NCI-H748 treated with DMSO at 0.1 percent for 48 hours (cell line): ENCODE data around the gene MPDZ.

ENCODE experiments used
- DNase-seq: peaks from one replicate; lab custom pipeline; 2025; lab: John Stamatoyannopoulos, UW

MPDZ gene, protein sequence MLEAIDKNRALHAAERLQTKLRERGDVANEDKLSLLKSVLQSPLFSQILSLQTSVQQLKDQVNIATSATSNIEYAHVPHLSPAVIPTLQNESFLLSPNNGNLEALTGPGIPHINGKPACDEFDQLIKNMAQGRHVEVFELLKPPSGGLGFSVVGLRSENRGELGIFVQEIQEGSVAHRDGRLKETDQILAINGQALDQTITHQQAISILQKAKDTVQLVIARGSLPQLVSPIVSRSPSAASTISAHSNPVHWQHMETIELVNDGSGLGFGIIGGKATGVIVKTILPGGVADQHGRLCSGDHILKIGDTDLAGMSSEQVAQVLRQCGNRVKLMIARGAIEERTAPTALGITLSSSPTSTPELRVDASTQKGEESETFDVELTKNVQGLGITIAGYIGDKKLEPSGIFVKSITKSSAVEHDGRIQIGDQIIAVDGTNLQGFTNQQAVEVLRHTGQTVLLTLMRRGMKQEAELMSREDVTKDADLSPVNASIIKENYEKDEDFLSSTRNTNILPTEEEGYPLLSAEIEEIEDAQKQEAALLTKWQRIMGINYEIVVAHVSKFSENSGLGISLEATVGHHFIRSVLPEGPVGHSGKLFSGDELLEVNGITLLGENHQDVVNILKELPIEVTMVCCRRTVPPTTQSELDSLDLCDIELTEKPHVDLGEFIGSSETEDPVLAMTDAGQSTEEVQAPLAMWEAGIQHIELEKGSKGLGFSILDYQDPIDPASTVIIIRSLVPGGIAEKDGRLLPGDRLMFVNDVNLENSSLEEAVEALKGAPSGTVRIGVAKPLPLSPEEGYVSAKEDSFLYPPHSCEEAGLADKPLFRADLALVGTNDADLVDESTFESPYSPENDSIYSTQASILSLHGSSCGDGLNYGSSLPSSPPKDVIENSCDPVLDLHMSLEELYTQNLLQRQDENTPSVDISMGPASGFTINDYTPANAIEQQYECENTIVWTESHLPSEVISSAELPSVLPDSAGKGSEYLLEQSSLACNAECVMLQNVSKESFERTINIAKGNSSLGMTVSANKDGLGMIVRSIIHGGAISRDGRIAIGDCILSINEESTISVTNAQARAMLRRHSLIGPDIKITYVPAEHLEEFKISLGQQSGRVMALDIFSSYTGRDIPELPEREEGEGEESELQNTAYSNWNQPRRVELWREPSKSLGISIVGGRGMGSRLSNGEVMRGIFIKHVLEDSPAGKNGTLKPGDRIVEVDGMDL (N-terminal part only)

DNA sequence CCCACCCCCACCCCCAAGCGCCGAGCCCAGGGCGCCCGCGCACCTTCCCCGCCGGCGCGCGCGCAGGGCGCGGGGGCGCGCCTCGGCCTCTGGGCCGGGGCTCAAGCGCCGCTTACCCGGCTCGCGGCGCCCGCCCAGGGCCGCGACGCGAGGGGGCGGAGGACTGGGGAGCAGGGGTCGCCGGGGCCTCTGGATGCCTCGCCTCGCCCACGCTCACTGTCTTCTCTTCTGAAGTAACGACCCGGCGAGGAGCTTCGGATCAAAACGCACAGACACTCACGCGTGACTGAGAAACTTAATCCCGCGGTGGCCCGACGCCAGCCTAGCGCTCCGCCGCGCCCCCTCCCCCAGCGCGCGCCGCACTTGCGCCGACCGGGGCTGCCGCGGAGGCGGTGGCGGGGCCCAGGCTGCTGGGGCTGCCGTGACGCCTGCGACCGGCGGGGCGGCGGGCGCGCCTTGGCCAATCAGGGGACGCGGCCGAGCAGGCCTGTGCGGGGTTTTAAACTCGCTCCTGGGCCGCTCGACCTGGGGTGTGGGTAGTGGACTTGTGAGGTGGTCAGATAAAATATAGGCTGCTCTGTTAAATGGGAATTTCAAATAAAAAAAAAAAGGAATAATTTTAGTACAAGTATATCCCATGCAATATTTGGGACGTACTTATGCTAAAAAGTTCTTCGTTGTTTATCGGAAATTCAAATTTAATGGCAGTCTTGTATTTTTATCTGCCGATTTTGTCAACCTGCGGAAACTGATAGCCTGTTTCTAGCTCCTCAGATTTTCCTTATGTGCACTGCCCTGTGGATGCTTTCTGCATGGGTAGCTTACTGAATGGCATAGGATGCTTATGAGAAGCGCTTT lies at the start of gene MPDZ:
MPDZ (minus strand) TSS at position 409 of the 858 bp plus-strand sequence. CDS start 29,377 bp downstream, outside the sequence.
- DNase-seq = peak; percentile 34

DNA sequence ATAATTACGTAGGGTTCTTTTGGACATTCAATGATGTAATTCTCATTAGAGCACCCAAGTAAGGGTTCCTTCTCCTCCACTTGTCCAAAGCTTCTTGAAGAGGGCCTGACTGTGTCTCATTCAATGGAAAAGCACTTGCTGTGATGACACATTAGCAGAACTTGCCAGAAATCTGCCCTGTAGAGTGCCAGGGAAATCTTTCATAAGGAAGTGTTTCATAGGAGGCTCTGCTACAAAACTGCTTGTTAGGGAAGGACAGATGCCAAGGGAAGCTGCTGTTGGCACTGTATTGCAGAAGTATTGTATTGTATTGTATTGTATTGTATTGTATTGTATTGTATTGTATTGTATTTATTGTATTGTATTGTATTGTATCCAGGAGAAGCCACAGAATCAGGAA lies 45.5 kb upstream of the MPDZ start:
- DNase-seq = no peak

DNA sequence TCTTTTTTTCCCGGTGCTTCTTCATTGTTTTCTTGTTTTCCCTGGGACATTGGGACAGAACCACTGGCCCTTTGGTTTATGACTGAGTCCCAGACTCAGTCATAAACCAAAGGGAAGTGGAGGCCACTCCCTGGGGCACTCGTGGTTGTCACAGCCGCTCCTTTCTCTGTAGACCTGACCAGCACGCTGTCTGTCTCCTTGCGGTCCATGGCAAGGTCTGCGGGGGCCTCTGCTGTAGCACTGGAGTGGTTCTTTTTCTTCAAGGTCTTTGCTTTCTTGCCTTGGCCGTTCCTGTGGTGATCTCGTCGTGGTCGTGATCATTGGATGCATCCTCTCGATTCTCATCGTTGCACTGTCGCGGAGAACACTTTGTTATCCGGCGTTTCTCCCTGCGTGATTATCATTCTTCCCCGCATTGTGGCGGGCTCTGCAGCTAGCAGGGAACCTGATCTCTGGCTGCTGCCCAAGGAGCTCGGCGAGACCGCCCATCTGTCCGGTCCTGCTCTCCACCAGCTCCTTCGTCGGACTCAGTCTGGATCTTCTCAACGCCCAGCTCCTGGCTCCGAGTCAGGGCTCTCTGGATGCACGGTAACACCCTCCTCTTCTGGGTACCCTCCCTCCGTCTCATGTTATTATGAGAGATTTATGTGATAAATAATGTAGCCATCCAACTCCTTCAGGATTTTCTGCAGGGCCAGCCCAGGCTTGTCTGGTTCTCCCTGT lies 43.5 kb upstream of the MPDZ start:
- DNase-seq = no peak

DNA sequence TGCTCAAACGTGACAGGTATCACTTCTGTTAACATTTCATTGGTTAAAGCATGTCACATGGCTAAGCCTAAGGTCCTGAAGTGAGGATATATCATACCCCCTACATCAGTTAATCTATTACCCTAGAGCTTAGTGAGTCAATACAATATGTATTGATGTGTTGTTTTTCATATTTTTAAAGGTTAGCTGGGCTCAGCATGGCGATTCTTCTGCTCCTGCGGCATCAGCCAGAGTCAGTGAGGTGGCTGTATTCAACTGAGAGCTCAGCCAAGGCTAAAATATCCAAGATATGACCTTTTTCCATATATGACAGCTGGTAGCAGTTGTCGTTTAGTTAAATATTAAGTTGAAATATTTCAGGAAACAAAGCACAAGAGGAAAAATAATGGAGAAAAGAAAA lies 38.5 kb upstream of the MPDZ start:
- no peak for DNase-seq

DNA sequence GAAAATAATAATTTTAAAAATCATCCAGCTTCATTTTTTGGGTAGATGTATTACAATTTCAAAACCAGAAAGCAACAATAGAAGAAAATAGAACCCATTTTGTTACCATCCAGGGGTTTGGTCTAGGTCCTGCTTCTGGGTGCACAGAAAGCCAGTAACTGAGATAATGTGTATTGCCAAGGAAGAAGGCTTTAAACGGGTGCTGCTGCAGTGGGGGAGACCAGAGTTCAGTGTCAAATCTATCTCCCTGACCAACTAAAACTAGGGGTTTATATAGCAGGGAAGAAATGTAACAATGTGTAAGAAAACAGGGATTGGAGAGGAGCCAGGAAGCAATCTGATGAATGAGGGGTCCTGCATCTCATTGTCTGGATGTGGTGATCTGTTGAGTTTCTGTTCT lies 17.5 kb upstream of the MPDZ start:
- no peak for DNase-seq

DNA sequence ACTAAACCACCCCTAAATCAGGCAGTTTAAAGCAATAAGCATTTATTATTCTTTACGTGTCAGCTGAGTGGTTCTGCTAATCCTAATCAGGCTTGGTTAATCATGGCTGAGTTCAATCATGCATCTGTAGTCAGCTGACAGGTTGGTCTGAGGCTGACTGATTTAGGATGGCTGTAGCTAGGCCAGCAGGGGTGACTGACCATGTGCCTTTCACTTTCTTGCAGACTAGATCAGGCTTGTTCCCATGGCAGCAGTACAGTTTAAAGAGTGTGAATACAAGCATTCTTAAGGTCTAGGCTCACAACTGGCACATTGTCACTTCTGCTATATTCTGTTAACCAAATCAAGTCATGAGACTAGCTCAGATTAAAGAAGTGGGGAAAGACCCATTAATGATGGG lies 16.1 kb upstream of the MPDZ start:
- DNase-seq = no peak

DNA sequence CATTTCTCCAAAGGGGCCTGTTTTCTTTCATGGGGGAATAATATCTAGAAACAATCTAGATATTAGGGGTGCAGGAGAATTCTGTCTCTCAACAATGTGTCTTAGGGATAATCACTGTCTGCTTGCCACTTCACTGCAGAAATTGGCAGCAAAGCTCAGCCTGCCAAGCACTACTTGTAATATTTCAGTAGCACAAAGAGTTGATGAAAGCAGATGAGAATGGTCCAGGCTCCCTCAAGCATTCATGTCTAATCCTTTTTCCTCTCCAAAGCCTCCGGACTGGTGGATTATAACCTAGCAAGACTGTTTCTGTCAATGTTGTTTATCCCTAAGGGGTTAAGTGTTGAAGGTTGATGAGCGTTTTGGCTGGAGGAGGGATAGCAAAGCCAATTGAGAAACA lies 13.3 kb upstream of the MPDZ start:
- DNase-seq = no peak

DNA sequence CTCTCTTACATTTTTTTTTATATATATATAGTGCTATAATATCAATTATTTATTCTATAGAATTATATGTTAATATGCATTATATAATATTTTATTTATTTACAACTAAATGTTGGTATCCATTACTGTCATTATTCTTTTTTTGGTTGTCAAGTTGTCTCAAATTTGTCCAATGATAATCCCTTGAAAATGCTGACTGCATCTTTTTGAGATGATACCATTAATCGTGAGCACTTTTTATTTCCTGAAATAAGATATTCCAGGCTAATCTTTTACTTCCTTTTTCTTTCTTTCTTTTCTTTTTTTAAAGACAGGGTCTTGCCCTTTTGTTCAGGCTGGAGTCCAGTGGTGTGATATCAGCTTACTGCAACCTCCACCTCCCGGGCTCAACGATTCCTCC lies 12.7 kb upstream of the MPDZ start:
- no peak for DNase-seq

DNA sequence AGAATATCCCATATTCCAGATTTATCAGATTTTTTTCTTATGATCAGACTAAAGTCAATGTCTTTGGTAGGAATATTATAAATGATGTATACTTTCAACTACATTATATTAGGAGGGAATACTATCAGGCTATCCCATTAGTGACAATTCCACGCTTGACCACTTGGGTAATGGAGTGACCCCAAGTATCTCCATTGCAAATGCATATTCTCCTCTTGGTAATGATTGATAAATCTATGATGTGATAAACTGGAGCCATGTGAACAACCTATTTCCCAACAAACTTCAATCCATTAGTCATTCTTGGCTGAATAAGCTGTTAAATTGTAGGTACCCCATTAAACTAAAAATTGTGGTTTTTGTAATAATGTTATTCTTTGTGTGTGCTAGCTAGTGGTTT lies 12.2 kb upstream of the MPDZ start:
- no peak for DNase-seq

DNA sequence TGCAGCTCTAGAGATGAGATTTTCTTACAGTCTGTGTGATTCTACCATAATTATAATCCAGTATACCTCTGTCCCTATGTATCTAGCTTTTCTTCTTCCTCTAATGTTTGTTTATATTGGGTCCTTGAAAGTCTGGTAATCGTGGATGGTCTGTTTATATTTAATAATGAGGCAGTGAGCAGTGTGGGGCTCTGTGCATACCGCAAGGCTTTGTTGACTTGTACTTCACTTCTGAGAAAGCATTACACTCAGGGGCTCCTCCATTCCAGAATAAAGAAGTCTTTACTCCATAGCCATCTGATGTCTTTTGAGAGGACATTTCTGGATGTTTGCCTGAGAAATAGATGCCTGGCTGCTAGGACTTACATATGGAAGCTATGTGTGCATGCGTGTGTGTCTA lies 4.5 kb upstream of the MPDZ start:
- no peak for DNase-seq

DNA sequence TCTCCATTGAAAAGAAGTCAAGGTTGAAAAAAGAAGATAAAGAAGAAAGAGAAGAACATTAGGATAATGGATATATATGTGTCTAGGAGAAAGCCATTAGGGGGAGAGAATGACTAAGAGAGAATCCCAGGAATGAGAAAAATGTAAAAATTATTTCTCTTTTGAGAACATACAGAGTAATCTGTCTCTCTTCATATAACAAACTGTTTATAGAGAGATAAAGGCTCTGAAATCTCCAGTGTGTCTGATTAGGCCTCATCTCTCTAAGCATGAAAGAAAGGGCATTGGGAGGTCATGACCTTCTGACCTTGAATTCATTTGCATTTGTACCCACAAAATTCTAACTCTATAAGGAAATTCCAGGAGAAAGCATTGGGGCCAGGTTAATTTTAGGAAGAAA lies 3.5 kb upstream of the MPDZ start:
- DNase-seq = no peak

DNA sequence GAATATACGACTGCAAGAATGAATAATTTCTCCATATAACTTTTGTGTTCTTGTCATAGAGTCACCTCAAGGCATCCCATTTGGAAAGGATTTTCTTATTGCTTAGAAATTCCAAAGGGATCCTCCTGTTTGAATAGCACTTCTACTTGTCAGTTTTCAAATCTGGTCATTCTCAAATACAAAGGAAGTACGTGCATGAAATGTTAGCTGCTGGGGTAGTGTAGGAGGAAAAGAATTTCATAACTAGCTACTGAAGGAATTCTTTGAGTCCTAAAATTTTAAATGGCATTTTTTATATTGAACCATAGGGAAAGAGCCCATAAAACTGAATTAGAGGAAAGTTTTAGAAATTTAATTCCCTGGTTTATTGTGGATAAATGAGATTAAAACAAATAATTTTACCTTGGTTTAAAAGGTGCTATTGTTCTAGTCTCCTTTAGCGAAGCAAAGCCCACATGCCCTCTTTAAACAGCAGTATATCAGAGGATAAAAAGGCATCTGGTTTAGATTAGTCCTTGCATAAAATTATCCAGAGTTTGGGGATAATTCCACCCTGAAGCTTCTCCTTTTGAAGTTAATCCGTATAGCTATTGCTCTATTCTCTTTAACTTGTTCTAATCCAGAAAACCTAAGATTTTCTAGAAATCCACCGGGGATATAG lies 2.0 kb upstream of the MPDZ start:
- no peak for DNase-seq

DNA sequence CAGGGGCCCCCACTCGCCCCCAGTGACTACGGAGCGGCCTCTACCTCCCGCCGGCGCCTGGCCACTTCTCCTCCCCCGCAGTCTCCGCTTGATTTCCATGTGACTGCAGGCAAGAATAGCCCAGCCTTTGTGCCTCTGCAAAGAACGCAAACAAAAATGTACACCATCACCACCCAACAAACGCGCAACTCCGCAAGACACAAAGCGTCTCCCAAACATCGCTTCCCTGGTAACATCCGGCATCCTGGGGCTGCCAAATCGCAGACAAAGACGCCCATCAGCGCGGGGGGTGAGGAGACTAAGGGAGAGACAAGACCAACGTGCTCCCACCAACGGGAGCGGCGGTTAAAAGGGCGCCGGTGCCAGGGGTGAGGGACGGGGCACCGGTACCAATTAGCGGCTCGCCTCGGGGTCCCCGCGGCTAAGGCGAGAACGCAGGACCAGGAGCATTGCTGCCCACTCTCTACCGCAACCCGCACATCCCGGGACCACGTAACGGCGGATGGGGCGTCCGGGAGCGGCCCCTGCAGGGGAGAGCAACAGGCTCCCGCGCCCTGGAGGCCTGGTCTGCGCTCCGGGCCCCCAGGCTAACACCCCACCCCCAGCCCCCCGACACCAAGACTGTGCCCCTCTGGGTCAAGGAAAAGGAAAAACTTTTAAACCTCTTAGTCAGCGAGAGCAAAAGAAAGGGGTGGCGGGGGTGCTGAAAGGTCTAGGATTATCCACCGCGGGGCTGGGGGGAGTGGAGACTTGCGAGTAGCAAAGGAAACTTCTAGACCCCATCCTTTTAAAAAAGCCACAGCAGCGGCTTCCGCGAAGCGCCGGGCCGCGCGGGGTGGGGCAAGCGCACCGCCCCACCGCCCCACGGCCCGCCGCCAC lies 885 bp downstream of the MPDZ start:
- DNase-seq = peak; percentile 65

DNA sequence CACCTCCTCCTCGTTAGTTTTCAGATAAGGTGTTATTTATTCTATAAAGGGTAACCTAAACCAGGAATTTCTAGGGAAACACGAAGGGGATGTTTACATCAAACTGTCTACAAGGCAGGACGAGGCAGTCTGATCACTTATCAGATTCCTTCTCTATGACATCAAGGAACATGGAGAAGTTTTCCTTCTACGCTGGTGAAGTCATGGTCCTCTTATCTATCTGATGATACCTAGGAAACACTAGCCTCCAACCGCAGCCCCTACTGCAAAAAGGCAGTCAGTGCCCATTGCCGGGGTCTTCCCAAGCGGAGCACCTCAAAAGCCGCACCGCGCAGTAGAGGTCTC lies 1.5 kb downstream of the MPDZ start:
- DNase-seq = no peak

DNA sequence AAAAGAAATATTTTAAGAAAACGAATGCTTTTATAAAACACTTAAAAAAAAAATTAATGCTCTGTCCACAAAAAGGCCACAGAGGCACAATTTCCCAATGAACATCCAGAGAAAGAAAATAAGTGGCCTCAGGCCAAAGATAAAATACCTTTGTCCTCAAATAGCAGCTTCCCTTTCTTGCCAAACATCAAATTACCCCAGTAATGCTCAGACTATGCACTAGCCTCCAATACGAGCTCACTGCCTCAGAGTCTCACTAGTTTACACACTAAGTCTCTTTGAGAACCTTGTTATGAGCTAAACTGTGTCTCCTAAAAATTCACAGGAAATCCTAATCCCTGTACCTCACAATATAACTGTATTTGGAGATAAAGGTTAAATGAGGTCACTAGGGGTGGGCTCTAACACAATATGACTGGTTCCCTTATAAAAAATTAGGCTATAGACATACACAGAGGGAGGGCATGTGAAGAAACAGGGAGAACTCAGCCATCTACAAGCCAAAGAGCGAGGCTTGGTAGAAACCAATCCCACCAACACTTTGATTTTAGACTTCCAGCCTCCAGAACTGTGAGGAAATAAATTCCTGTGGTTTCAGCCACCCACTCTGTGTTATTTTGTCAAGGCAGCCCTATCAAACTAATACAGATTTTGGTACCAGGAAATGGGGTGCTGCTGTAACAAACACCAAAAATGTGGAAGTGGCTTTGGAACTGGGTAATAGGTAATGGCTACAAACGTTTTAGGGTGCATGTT lies 4.4 kb downstream of the MPDZ start:
- no peak for DNase-seq

DNA sequence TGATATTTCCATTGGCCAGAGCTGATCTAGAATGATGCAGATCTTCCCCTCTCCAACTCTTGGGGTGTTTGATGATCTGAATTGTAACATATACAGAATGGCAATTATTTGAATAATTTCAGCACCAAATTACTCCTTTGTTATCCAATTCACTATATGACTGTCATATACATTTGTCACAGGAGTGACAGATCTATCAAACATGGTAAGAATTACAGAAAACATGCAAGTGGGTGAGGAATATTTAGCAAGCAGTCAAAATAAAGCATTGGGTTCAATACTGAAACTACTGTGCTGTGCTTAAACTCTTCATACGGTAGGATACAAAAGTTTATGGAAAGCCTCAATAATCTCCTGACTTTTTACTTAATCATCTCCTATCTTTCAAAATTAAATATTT lies 8.8 kb downstream of the MPDZ start:
- no peak for DNase-seq

DNA sequence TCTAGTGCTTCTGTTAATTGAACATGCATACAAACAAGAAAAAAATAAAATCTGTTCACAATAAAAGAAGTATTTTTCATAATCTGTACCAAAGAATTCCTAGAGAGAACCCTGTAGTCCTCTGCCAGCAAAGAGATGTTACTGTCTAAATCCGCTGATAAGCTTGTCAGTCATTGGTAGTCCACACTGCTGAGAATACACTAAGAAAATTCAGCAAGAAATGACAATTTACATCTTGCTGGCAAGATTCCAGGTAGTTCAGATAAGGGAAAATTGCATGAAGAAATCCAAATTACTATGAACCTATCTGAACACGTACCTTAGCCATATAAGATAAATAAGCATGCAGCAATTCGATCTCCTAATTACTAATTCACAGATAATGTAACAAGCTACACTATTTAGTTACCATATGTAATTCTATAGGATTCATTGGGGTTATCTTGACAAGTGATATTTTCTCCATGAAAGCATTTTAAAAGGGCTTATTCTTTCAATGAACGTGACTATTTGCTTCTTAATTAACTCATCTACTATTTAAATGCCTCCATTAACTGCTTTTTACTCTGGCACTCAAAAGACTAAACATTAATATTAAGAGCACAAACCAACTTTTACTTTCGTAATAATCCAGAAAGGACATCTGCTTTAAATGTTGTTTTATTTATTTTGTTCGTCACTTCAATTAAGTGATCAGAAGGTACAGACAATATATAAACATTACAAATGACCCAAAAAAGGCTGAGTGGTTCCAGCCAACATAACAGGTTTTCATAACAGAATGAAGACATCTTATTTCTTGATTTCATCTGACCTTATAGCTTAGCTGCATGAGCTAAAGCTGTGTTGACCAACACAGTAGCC lies 9.7 kb downstream of the MPDZ start:
- no peak for DNase-seq

DNA sequence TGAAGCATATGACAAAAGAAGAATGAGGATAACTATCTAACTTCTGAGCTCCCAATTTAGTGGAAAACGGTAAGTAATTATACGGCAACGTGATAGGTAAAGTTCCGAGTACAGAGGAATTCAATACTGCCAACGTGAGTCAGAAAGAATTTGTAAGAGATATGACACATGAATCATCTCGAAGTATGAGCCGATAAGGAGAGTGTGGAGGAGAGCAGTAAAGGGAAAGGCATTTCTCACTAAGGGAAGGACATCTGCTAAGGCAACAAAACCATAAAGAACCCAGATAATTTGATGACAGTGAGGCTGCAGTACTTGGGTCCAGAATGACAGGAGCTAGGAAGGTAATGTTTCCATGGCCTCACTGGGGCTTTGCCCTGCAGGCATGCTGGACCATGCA lies 11.0 kb downstream of the MPDZ start:
- no peak for DNase-seq
